NB4 (cell line): Measurements from ENCODE around the gene CBX2.

Source experiments
- CTCF ChIP-seq: IDR thresholded peaks from one replicate; pipeline ENCODE4 v1.5.1; 2012; ENCODE audit warnings: low read depth, low read length
- MAX ChIP-seq: IDR thresholded peaks from 2 replicates; pipeline ENCODE4 v1.6.1; 2011; ENCODE audit warnings: low read depth, low read length
- POLR2A ChIP-seq: IDR thresholded peaks from 2 replicates; pipeline ENCODE4 v1.6.1; 2011; ENCODE audit warnings: mild to moderate bottlenecking; ENCODE audit not compliant: insufficient read length; ENCODE audit errors: extremely low read depth

DNA sequence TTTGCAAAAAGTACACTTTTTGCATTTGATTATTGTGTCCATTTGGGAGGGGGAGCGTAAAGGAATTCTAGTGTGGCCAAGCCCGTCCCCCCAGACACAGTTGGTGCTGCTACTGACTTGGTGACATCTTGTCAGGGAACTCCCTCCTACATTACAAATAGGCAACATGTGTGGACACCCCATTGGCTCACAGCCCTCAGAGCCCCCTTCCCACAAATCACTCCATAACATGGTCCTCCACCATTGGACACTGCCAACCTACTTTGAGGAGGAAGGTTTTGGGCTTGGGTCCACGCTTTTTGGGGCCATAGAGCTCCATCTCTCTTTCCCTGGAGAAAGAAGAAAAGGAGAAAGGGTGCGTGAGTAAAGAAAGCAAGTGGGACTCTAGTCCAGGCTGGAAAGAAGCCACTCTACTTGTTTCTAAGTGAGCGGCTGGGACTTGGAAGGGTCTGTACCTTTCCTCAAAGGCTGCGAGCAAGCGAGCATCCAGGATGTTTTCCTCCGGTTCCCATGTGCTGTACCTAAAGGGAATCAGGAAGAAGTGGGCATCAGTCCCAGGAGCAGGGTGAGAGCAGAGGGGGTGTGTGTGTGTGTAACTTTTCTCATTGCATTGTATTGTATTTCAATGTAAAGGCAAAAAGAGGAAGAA lies 18.0 kb downstream of the CBX2 start:
- TF ChIP-seq CTCF (no peak), POLR2A (no peak), MAX (no peak)
